GM12865 (cell line): ENCODE results near the gene CXCR3.
"Not testable (repeated sequence)": the region's sequence is repeated elsewhere in the genome, so short reads cannot be mapped to it uniquely, and the experiment has no call there.

Source experiments
- DNase-seq: peaks from one replicate; pipeline ENCODE4 v3.0.0; 2010; ENCODE audit warnings: low read depth
- H3K4me3 ChIP-seq: 2 replicates; pipeline ENCODE4 v1.5.1; 2011; ENCODE audit warnings: mild to moderate bottlenecking, low read depth, low read length, control low read depth
- CTCF ChIP-seq: IDR thresholded peaks from 2 replicates; pipeline ENCODE4 v1.5.1; 2011; ENCODE audit warnings: low read length, control low read depth, low read depth, inconsistent platforms; ENCODE audit not compliant: insufficient read depth; ENCODE audit errors: missing control alignments

CXCR3 gene

GRCh38 chrX:71618303-71618721 lies at the start of gene CXCR3:
CXCR3 (minus strand) TSS chrX:71618511; CDS start chrX:71618449, 62 bp downstream.
- peak; percentile 92 for DNase-seq
- no peak for TF ChIP-seq CTCF
- H3K4me3 ChIP-seq, result peak within 1 kb of the TSS; percentile 63

GRCh38 chrX:71667328-71668247 lies 49.3 kb upstream of the CXCR3 start, which contains the start of gene LOC101059915:
LOC101059915 (plus strand) TSS chrX:71667546.
- TF ChIP-seq CTCF, result no peak
- DNase-seq, result no peak
- no peak within 1 kb of the TSS for H3K4me3 ChIP-seq

GRCh38 chrX:71666240-71667223 lies 48.2 kb upstream of the CXCR3 start:
- DNase-seq, result no peak
- TF ChIP-seq CTCF, result no peak
- no peak overlapping the region for H3K4me3 ChIP-seq

GRCh38 chrX:71665747-71666146 lies 47.4 kb upstream of the CXCR3 start:
- no peak overlapping the region for H3K4me3 ChIP-seq
- TF ChIP-seq CTCF, result no peak
- DNase-seq, result no peak

GRCh38 chrX:71664889-71665491 lies 46.7 kb upstream of the CXCR3 start:
- TF ChIP-seq CTCF, result no peak
- no peak overlapping the region for H3K4me3 ChIP-seq
- no peak for DNase-seq

- TF ChIP-seq CTCF, result peak; percentile 35
- not testable (repeated sequence) for H3K4me3 ChIP-seq
- DNase-seq, result peak; percentile 52
These were observed 45.9 kb upstream of the CXCR3 start for GRCh38 chrX:71664202-71664601.

- DNase-seq, result peak; percentile 28
- not testable (repeated sequence) for H3K4me3 ChIP-seq
These were observed 44.9 kb upstream of the CXCR3 start for GRCh38 chrX:71663238-71663637.

- DNase-seq, result peak; percentile 20
- not testable (repeated sequence) for H3K4me3 ChIP-seq
These were observed 44.3 kb upstream of the CXCR3 start for GRCh38 chrX:71662654-71663053.
